Type B pancreatic cell (in vitro differentiated cells): ENCODE measurements around the gene CYP46A1. TPM values are rescaled to one million over a fixed set of nuclear protein-coding genes. Genes with fewer than 3 reads are reported as not detected.

Source experiments
- DNase-seq: peaks from one replicate; pipeline ENCODE4 v3.0.0; 2021; ENCODE audit warnings: mixed read lengths; ENCODE audit not compliant: unreplicated experiment; ENCODE audit errors: extremely low spot score
- H3K27ac Mint-ChIP-seq: 2 replicates; pipeline ENCODE4 v1.8.0; 2021; ENCODE audit warnings: mild to moderate bottlenecking, mixed read lengths
- H3K27me3 Mint-ChIP-seq: 2 replicates; pipeline ENCODE4 v1.8.0; 2021; ENCODE audit warnings: mixed read lengths
- H3K36me3 Mint-ChIP-seq: 2 replicates; pipeline ENCODE4 v1.8.0; 2021; ENCODE audit warnings: mixed read lengths
- H3K4me1 Mint-ChIP-seq: one replicate; pipeline ENCODE4 v1.8.0; 2021; ENCODE audit warnings: mixed read lengths; ENCODE audit not compliant: unreplicated experiment
- H3K4me3 Mint-ChIP-seq: 2 replicates; pipeline ENCODE4 v1.8.0; 2021; ENCODE audit warnings: mild to moderate bottlenecking, mixed read lengths
- H3K9me3 Mint-ChIP-seq: 2 replicates; pipeline ENCODE4 v1.8.0; 2021; ENCODE audit warnings: mixed read lengths
- CTCF ChIP-seq: fragments of 200-600 bp; sonication (generic); conservative IDR thresholded peaks from 2 replicates; pipeline ENCODE4 v1.5.0; 2021; ENCODE audit warnings: antibody characterized with exemption, mild to moderate bottlenecking
- total RNA-seq: library from RNA; stranded (reverse); gene quantifications from 2 replicates; pipeline ENCODE4 v1.2.1, GENCODE V29; 2021; ENCODE audit warnings: low replicate concordance

Gene CYP46A1
- total RNA-seq, 1 donor from 2014 or later = 4.7 TPM

GRCh38 chr14:99699861-99700260 is 15.8 kb downstream of the CYP46A1 start:
- no peak for TF ChIP-seq CTCF
- peaks cover 17% of the 10 kb centered on the region for H3K9me3 Mint-ChIP-seq
- DNase-seq = peak; percentile 57
- H3K27me3 Mint-ChIP-seq = no peaks in the 10 kb centered on the region
- H3K4me1 Mint-ChIP-seq = no peaks in the 10 kb centered on the region
- no peak overlapping the region for H3K4me3 Mint-ChIP-seq
- peaks cover 17% of the 10 kb centered on the region for H3K36me3 Mint-ChIP-seq
- no peak overlapping the region for H3K27ac Mint-ChIP-seq

- Mint-ChIP-seq H3K9me3 (peaks cover 17% of the 10 kb centered on the region), H3K4me3 (no peak overlapping the region), H3K36me3 (peaks cover 17% of the 10 kb centered on the region), H3K4me1 (no peaks in the 10 kb centered on the region), H3K27me3 (no peaks in the 10 kb centered on the region), H3K27ac (no peak overlapping the region)
- no peak for TF ChIP-seq CTCF
- DNase-seq = no peak
These were observed 16.3 kb downstream of the CYP46A1 start for GRCh38 chr14:99700379-99700778.

- Mint-ChIP-seq H3K4me3 (no peak overlapping the region), H3K27me3 (no peaks in the 10 kb centered on the region), H3K9me3 (peaks cover 17% of the 10 kb centered on the region), H3K36me3 (peaks cover 17% of the 10 kb centered on the region), H3K4me1 (no peaks in the 10 kb centered on the region), H3K27ac (no peak overlapping the region)
- no peak for TF ChIP-seq CTCF
- DNase-seq = no peak
These were observed 17.2 kb downstream of the CYP46A1 start for GRCh38 chr14:99701260-99701659.

DNA sequence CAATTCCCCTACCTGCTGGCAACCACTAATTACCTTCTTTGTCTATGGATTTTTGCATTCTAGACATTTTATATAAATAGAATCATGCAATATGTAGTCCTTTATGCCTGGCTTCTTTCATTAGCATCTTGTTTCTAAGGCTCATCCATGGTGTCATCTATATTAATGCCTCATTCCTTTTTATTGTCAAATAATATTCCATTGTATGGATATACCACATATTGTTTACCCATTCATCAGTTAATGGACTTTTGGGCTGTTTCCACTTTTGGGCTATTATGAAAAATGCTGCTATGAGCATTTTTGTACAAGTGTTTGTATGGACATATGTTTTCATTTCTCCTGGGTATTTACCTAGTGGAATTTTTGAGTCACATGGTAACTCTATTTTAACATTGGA is 18.0 kb downstream of the CYP46A1 start:
- no peak for TF ChIP-seq CTCF

GRCh38 chr14:99703381-99703780 is 19.3 kb downstream of the CYP46A1 start:
- Mint-ChIP-seq H3K36me3 (peaks cover 17% of the 10 kb centered on the region), H3K4me1 (no peaks in the 10 kb centered on the region), H3K27me3 (no peaks in the 10 kb centered on the region), H3K27ac (no peak overlapping the region), H3K9me3 (peaks cover 17% of the 10 kb centered on the region), H3K4me3 (no peak overlapping the region)
- TF ChIP-seq CTCF = no peak
- peak; percentile 32 for DNase-seq

More for the DNA sequence above, 18.0 kb downstream of the CYP46A1 start:
- Mint-ChIP-seq H3K4me3 (no peak overlapping the region), H3K9me3 (peaks cover 17% of the 10 kb centered on the region), H3K36me3 (peaks cover 17% of the 10 kb centered on the region), H3K27ac (no peak overlapping the region), H3K27me3 (no peaks in the 10 kb centered on the region), H3K4me1 (no peaks in the 10 kb centered on the region)
- DNase-seq = no peak

DNA sequence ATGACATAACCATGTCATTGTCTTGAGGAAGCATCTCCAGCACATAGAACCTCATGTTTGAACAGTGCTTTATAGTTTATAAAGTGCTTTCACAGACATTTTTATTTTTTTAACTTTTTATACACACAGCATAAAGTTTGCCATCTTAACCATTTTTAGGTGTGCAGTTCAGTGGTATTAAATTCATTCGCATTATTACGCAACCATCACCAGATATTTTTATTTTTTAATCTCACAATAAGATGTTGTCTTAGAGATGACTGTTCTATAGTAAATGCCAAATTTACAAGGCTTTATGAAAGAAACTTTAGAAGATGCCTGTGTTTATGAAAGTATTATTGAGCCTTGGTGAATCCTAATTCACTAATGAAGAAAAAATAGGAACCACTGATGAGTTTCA is 19.9 kb downstream of the CYP46A1 start:
- Mint-ChIP-seq H3K9me3 (peaks cover 17% of the 10 kb centered on the region), H3K27me3 (no peaks in the 10 kb centered on the region), H3K27ac (no peak overlapping the region), H3K4me3 (no peak overlapping the region), H3K4me1 (no peaks in the 10 kb centered on the region), H3K36me3 (peaks cover 17% of the 10 kb centered on the region)
- TF ChIP-seq CTCF = no peak
- no peak for DNase-seq
